SK-N-SH (cell line): ENCODE data around the gene SH3PXD2A. TPM values are rescaled to one million over a fixed set of nuclear protein-coding genes. Genes with fewer than 3 reads are reported as not detected.

Experiments
- CTCF ChIA-PET: fragments of 300-600, 350-600 bp; formaldehyde crosslinking; extraction: SDS; loops from one replicate; lab custom pipeline; 2021; lab: Yijun Ruan, JAX
- POLR2A ChIA-PET: fragments of 350-600 bp; sonication (Branson Sonifier 250); formaldehyde crosslinking; extraction: SDS; loops from one replicate; lab custom pipeline; 2020; ENCODE audit warnings: antibody characterized with exemption, inconsistent platforms; lab: Yijun Ruan, JAX
- DNase-seq: peaks from one replicate; pipeline ENCODE4 v3.0.0; 2012
- H2AFZ ChIP-seq: fragments of 200-600 bp; sonication (generic); 2 replicates; pipeline ENCODE4 v1.8.1; 2016; ENCODE audit warnings: antibody characterized with exemption, mild to moderate bottlenecking, low read depth
- H3F3A ChIP-seq: fragments of 200-600 bp; sonication (generic); replicated peaks from 2 replicates; pipeline ENCODE3; 2016; ENCODE audit warnings: antibody characterized with exemption, mild to moderate bottlenecking; ENCODE audit not compliant: insufficient read depth
- H3K27ac ChIP-seq, 2 experiments: fragments of 200-500 bp in 1 of 2; fragments of 200-600 bp in 1 of 2; sonication (Bioruptor generic) in 1 of 2; sonication (generic), shearing (Covaris generic) in 1 of 2; 2 replicates each; pipeline versions ENCODE4 v1.5.1 to v1.6.1; 2014 to 2016; ENCODE audit warnings: low read depth in 2 of 2, inconsistent platforms in 1 of 2, low read length in 1 of 2, mild to moderate bottlenecking in 1 of 2, mixed read lengths in 1 of 2
- H3K27me3 ChIP-seq: fragments of 200-600 bp; sonication (generic), shearing (Covaris generic); 2 replicates; pipeline ENCODE4 v1.6.1; 2016; ENCODE audit warnings: mixed run types; ENCODE audit not compliant: insufficient read depth
- H3K36me3 ChIP-seq, 2 experiments: fragments of 200-500 bp in 1 of 2; fragments of 200-600 bp in 1 of 2; sonication (Bioruptor generic) in 1 of 2; sonication (generic) in 1 of 2; replicated peaks in 1 of 2; 2 replicates each; pipeline versions ENCODE3 to v1.5.1; 2014 to 2016; ENCODE audit warnings: low read length in 1 of 2, mild to moderate bottlenecking in 1 of 2; ENCODE audit not compliant: insufficient read depth in 2 of 2, control insufficient read depth in 1 of 2
- H3K4me1 ChIP-seq, 2 experiments: fragments of 200-500 bp in 1 of 2; fragments of 200-600 bp in 1 of 2; sonication (Bioruptor generic) in 1 of 2; sonication (generic), shearing (Covaris generic) in 1 of 2; 2 replicates each; pipeline versions ENCODE4 v1.5.1 to v1.6.1; 2014 to 2016; ENCODE audit warnings: low read depth in 1 of 2, low read length in 1 of 2, mixed run types in 1 of 2; ENCODE audit not compliant: insufficient read depth in 2 of 2, control insufficient read depth in 1 of 2
- H3K4me2 ChIP-seq: fragments of 200-600 bp; sonication (generic), shearing (Covaris generic); 2 replicates; pipeline ENCODE4 v1.6.1; 2017; ENCODE audit warnings: mixed run types
- H3K4me3 ChIP-seq, 2 experiments: fragments of 200-500 bp in 1 of 2; fragments of 200-600 bp in 1 of 2; sonication (Bioruptor generic) in 1 of 2; sonication (generic), shearing (Covaris generic) in 1 of 2; 2 replicates each; pipeline versions ENCODE4 v1.5.1 to v1.8.1; 2014 to 2016; ENCODE audit warnings: low read depth in 2 of 2, inconsistent platforms in 1 of 2, low read length in 1 of 2, mild to moderate bottlenecking in 1 of 2, mixed read lengths in 1 of 2, moderate library complexity in 1 of 2
- H3K79me2 ChIP-seq: fragments of 200-600 bp; sonication (generic); 2 replicates; pipeline ENCODE4 v1.8.1; 2017; ENCODE audit warnings: mild to moderate bottlenecking; ENCODE audit not compliant: insufficient read depth
- H3K9ac ChIP-seq: fragments of 200-600 bp; sonication (generic); 2 replicates; pipeline ENCODE4 v1.6.1; 2017; ENCODE audit warnings: mixed run types
- H3K9me2 ChIP-seq: fragments of 200-600 bp; sonication (generic); 2 replicates; pipeline ENCODE4 v1.6.1; 2017; ENCODE audit warnings: mixed run types
- H3K9me3 ChIP-seq: fragments of 200-600 bp; sonication (generic); 2 replicates; pipeline ENCODE4 v1.6.1; 2017; ENCODE audit warnings: mixed run types, mild to moderate bottlenecking, moderate library complexity
- H4K20me1 ChIP-seq: fragments of 200-600 bp; sonication (generic); 2 replicates; pipeline ENCODE4 v1.6.1; 2017; ENCODE audit warnings: mild to moderate bottlenecking, mixed run types; ENCODE audit not compliant: insufficient read depth
- CTCF ChIP-seq: fragments of 200-600 bp; sonication (generic); IDR thresholded peaks from 2 replicates; pipeline ENCODE4 v1.6.1; 2017; ENCODE audit warnings: antibody characterized with exemption, mild to moderate bottlenecking, moderate library complexity
- ELF1 ChIP-seq: IDR thresholded peaks from 2 replicates; pipeline ENCODE4 v1.4.0; 2012
- EP300 ChIP-seq, 2 experiments: IDR thresholded peaks; 2 replicates each; pipeline versions ENCODE4 v1.4.0 to v1.6.1; 2012; ENCODE audit warnings: borderline replicate concordance in 1 of 2, low read depth in 1 of 2, low read length in 1 of 2
- EZH2phosphoT487 ChIP-seq: fragments of 200-600 bp; sonication (generic); IDR thresholded peaks from 2 replicates; pipeline ENCODE4 v1.6.1; 2017; ENCODE audit warnings: low read depth, mixed run types, mild to moderate bottlenecking, antibody characterized with exemption, moderate library complexity, borderline replicate concordance
- FOSL2 ChIP-seq: IDR thresholded peaks from 2 replicates; pipeline ENCODE4 v1.4.0; 2012; ENCODE audit warnings: low read depth, mild to moderate bottlenecking, moderate library complexity, borderline replicate concordance
- FOXM1 ChIP-seq: IDR thresholded peaks from 2 replicates; pipeline ENCODE4 v1.4.0; 2012; ENCODE audit warnings: low read depth, mild to moderate bottlenecking
- GABPA ChIP-seq: IDR thresholded peaks from 2 replicates; pipeline ENCODE4 v1.4.0; 2012; ENCODE audit warnings: low read depth, mild to moderate bottlenecking
- IRF3 ChIP-seq: fragments of 150-350 bp; IDR thresholded peaks from 2 replicates; pipeline ENCODE4 v1.6.1; 2016; ENCODE audit warnings: mild to moderate bottlenecking, low read depth, low read length
- JUND ChIP-seq: IDR thresholded peaks from 2 replicates; pipeline ENCODE4 v1.4.0; 2012
- NFIC ChIP-seq: IDR thresholded peaks from 2 replicates; pipeline ENCODE4 v1.4.0; 2012; ENCODE audit warnings: borderline replicate concordance
- PBX3 ChIP-seq: IDR thresholded peaks from 2 replicates; pipeline ENCODE4; 2012
- RCOR1 ChIP-seq: fragments of 150-350 bp; IDR thresholded peaks from 2 replicates; pipeline ENCODE4 v1.6.1; 2017; ENCODE audit warnings: antibody characterized with exemption, low read length
- RFX5 ChIP-seq: IDR thresholded peaks from 2 replicates; pipeline ENCODE4 v1.6.1; 2012; ENCODE audit warnings: mild to moderate bottlenecking, improper control_type of control experiment, low read length
- RXRA ChIP-seq: IDR thresholded peaks from 2 replicates; pipeline ENCODE4 v1.4.0; 2012; ENCODE audit warnings: low read depth, mild to moderate bottlenecking, borderline replicate concordance
- TAF1 ChIP-seq: IDR thresholded peaks from 2 replicates; pipeline ENCODE4 v1.6.1; 2012; ENCODE audit warnings: low read depth, mild to moderate bottlenecking, low read length, moderate library complexity, borderline replicate concordance
- TCF12 ChIP-seq: IDR thresholded peaks from 2 replicates; pipeline ENCODE4 v1.4.0; 2012
- TEAD4 ChIP-seq: IDR thresholded peaks from 2 replicates; pipeline ENCODE4 v1.4.0; 2012; ENCODE audit warnings: mild to moderate bottlenecking, borderline replicate concordance; ENCODE audit not compliant: insufficient read depth
- USF2 ChIP-seq: fragments of 150-350 bp; IDR thresholded peaks from 2 replicates; pipeline ENCODE4 v1.6.1; 2017; ENCODE audit warnings: antibody characterized with exemption, low read length, low read depth, borderline replicate concordance
- WGBS: methylation state at CpG from one replicate; pipeline ENCODE4 v1.1.6; 2017; ENCODE audit warnings: low lambda C conversion rate; 5-methylcytosine and 5-hydroxymethylcytosine counted together
- polyA plus RNA-seq, 3 experiments: library from polyadenylated mRNA; depleted of rRNA; stranded (reverse); fragments of >200 nt; gene quantifications; 2 replicates each; pipeline ENCODE4 v1.2.3, GENCODE V29; 2012

The SH3PXD2A gene
- polyA plus RNA-seq, 1 of the 3 experiments (the other 2 are of a cell fraction): 2.5 TPM

GRCh38 chr10:103697787-103698186 lies 157.6 kb downstream of the SH3PXD2A start:
- H3K27me3 ChIP-seq: no peaks in the 10 kb centered on the region
- no peak overlapping the region for H2AFZ ChIP-seq
- H3K36me3 ChIP-seq: no peaks in the 10 kb centered on the region
- H3K4me3 ChIP-seq: no peak overlapping the region
- no peaks in the 10 kb centered on the region for H4K20me1 ChIP-seq
- ChIA-PET POLR2A (no interaction called here), CTCF (interaction anchor here (1.5 to 5.2 kb wide), 5 partner anchors 11 to 187 kb away, joined by 5 to 50 read pairs (median 7); no protein-coding TSS in a partner anchor)
- H3K9me3 ChIP-seq: no peaks in the 10 kb centered on the region
- no CpG with 5 or more reads among the region's 4 CpGs for WGBS
- no peaks in the 10 kb centered on the region for H3K79me2 ChIP-seq
- H3K9me2 ChIP-seq: no peaks in the 10 kb centered on the region
- 0 out of 4 replicates have a peak overlapping the region, but pooled peaks of 1 of the 2 experiments have one; percentile 73 for H3K27ac ChIP-seq
- H3K4me1 ChIP-seq: peaks cover 9 to 14% of the 10 kb centered on the region in 2 experiments; a peak in 3 of 4 replicates
- H3K4me2 ChIP-seq: no peak overlapping the region
- no peaks in the 10 kb centered on the region for H3F3A ChIP-seq
- no peak for DNase-seq
- no peak overlapping the region for H3K9ac ChIP-seq
- TF ChIP-seq FOXM1: no peak
- no peak for TF ChIP-seq RFX5
- TF ChIP-seq RCOR1: no peak
- TF ChIP-seq NFIC: no peak
- TF ChIP-seq CTCF: no peak
- TF ChIP-seq, all 33 proteins: peak for 0

GRCh38 chr10:103696411-103697145 lies 158.8 kb downstream of the SH3PXD2A start:
- Histone ChIP-seq H3K36me3 (no peaks in the 10 kb centered on the region), H3K27me3 (no peaks in the 10 kb centered on the region), H3K9me3 (no peaks in the 10 kb centered on the region), H4K20me1 (no peaks in the 10 kb centered on the region), H3K9me2 (no peaks in the 10 kb centered on the region), H3K9ac (peak overlapping the region; percentile 57; the same call in 1 of the 2 replicates), H2AFZ (peak overlapping the region; percentile 49; the same call in 1 of the 2 replicates), H3K4me2 (peak overlapping the region; percentile 47), H3F3A (no peaks in the 10 kb centered on the region), H3K4me3 (no peak overlapping the region), H3K27ac (peak overlapping the region in 1 of 2 experiments; percentile 73; a peak in 2 of 4 replicates), H3K4me1 (peaks cover 9 to 14% of the 10 kb centered on the region in 2 experiments; a peak in 3 of 4 replicates), H3K79me2 (no peaks in the 10 kb centered on the region)
- ChIA-PET CTCF (interaction anchor here (1.0 to 5.2 kb wide), 4 partner anchors 9 to 162 kb away, joined by 3 to 50 read pairs (median 4); no protein-coding TSS in a partner anchor), POLR2A (no interaction called here)
- WGBS: 20% methylated on average over 10 of the region's 10 CpGs
- DNase-seq: peak; percentile 46
- TF ChIP-seq EZH2phosphoT487 (no peak), EP300 (IDR thresholded peaks at IDR 0.05; ENCODE audit: borderline replicate concordance in 1 of 2, low read depth in 1 of 2, low read length in 1 of 2) (peak in 1 of 2 experiments; percentile 43; a peak in 1 of 4 replicates), FOSL2 (no peak; the same call in 1 of the 2 replicates), GABPA (no peak), JUND (no peak; the same call in 1 of the 2 replicates), CTCF (peak; percentile 58), USF2 (no peak), ELF1 (peak; percentile 49; the same call in 1 of the 2 replicates), IRF3 (no peak), FOXM1 (no peak), RXRA (no peak; the same call in 1 of the 2 replicates), TEAD4 (no peak), NFIC (no peak; the same call in 1 of the 2 replicates), PBX3 (peak; percentile 29), TCF12 (peak; percentile 45; the same call in 1 of the 2 replicates), TAF1 (no peak)
